ENCODE results near the gene RGS9.

- no peak for TF ChIP-seq POLR2A (IDR thresholded peaks at IDR 0.05)
- TF ChIP-seq, protein P1, sequence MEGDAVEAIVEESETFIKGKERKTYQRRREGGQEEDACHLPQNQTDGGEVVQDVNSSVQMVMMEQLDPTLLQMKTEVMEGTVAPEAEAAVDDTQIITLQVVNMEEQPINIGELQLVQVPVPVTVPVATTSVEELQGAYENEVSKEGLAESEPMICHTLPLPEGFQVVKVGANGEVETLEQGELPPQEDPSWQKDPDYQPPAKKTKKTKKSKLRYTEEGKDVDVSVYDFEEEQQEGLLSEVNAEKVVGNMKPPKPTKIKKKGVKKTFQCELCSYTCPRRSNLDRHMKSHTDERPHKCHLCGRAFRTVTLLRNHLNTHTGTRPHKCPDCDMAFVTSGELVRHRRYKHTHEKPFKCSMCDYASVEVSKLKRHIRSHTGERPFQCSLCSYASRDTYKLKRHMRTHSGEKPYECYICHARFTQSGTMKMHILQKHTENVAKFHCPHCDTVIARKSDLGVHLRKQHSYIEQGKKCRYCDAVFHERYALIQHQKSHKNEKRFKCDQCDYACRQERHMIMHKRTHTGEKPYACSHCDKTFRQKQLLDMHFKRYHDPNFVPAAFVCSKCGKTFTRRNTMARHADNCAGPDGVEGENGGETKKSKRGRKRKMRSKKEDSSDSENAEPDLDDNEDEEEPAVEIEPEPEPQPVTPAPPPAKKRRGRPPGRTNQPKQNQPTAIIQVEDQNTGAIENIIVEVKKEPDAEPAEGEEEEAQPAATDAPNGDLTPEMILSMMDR (IDR thresholded peaks at IDR 0.05): no peak
Observed at GRCh38 chr17:65109990-65110680, 27.0 kb upstream of the RGS9 start.

All from body of pancreas (tissue), 4 donors.